ENCODE measurements around the gene DPEP3. TPM values are rescaled to one million over a fixed set of nuclear protein-coding genes. Genes with fewer than 3 reads are reported as not detected.

DPEP3 gene
- polyA plus RNA-seq, 1 experiment = not detected

GRCh38 chr16:67988675-67989074, 8.4 kb upstream of the DPEP3 start:
- ChIA-PET CTCF (interaction anchor here (0.9 kb wide), 1 partner anchor 52 kb away, joined by 3 read pairs; no protein-coding TSS in a partner anchor), POLR2A (no interaction called here)
- TF ChIP-seq CTCF (IDR thresholded peaks at IDR 0.05; ENCODE audit: low read depth, low read length) = no peak
- Histone ChIP-seq H3K9me3 (ENCODE audit: control insufficient read depth, insufficient read depth, low read length) (no peaks in the 10 kb centered on the region), H3K27me3 (ENCODE audit: control insufficient read depth, insufficient read depth, low read length) (no peaks in the 10 kb centered on the region), H3K4me3 (ENCODE audit: low read depth, low read length) (no peak overlapping the region), H3K27ac (ENCODE audit: low read depth, low read length) (no peak overlapping the region)
- DNase-seq (ENCODE audit: low read depth, low spot score) = no peak

GRCh38 chr16:67987460-67988160, 7.3 kb upstream of the DPEP3 start:
- no peaks in the 10 kb centered on the region for H3K9me3 ChIP-seq (ENCODE audit: control insufficient read depth, insufficient read depth, low read length)
- no peak overlapping the region for H3K4me3 ChIP-seq (ENCODE audit: low read depth, low read length)
- no peaks in the 10 kb centered on the region for H3K27me3 ChIP-seq (ENCODE audit: control insufficient read depth, insufficient read depth, low read length)
- CTCF ChIA-PET = interaction anchor here (1.2 kb wide), 1 partner anchor 53 kb away, joined by 4 read pairs; no protein-coding TSS in a partner anchor
- POLR2A ChIA-PET = no interaction called here
- no peak overlapping the region for H3K27ac ChIP-seq (ENCODE audit: low read depth, low read length)
- no peak for DNase-seq (ENCODE audit: low read depth, low spot score)
- TF ChIP-seq CTCF (IDR thresholded peaks at IDR 0.05; ENCODE audit: low read depth, low read length) = no peak

GRCh38 chr16:67986949-67987348, 6.7 kb upstream of the DPEP3 start:
- no peak for DNase-seq (ENCODE audit: low read depth, low spot score)
- Histone ChIP-seq H3K27me3 (ENCODE audit: control insufficient read depth, insufficient read depth, low read length) (no peaks in the 10 kb centered on the region), H3K27ac (ENCODE audit: low read depth, low read length) (no peak overlapping the region), H3K4me3 (ENCODE audit: low read depth, low read length) (no peak overlapping the region), H3K9me3 (ENCODE audit: control insufficient read depth, insufficient read depth, low read length) (no peaks in the 10 kb centered on the region; the same call in 1 of the 2 replicates)
- no peak for TF ChIP-seq CTCF (IDR thresholded peaks at IDR 0.05; ENCODE audit: low read depth, low read length)
- ChIA-PET POLR2A (no interaction called here), CTCF (interaction anchor here (1.2 kb wide), 1 partner anchor 54 kb away, joined by 4 read pairs; no protein-coding TSS in a partner anchor)

- Histone ChIP-seq H3K27me3 (ENCODE audit: control insufficient read depth, insufficient read depth, low read length) (peaks cover 12% of the 10 kb centered on the region), H3K9me3 (ENCODE audit: control insufficient read depth, insufficient read depth, low read length) (no peaks in the 10 kb centered on the region; the same call in 1 of the 2 replicates), H3K27ac (ENCODE audit: low read depth, low read length) (no peak overlapping the region), H3K4me3 (ENCODE audit: low read depth, low read length) (no peak overlapping the region)
- ChIA-PET POLR2A (interaction anchor here (0.7 kb wide), 1 partner anchor 358 kb away, joined by 3 read pairs; no protein-coding TSS in a partner anchor), CTCF (interaction anchor here (0.8 kb wide), 1 partner anchor 12 kb away, joined by 3 read pairs; no protein-coding TSS in a partner anchor)
- no peak for DNase-seq (ENCODE audit: low read depth, low spot score)
- no peak for TF ChIP-seq CTCF (IDR thresholded peaks at IDR 0.05; ENCODE audit: low read depth, low read length)
Measured at GRCh38 chr16:67982011-67982696, 1.9 kb upstream of the DPEP3 start.
